ENCODE results near the gene DCAF8L2. TPM values are rescaled to one million over a fixed set of nuclear protein-coding genes. Genes with fewer than 3 reads are reported as not detected.

DCAF8L2 gene
- total RNA-seq, 2 donors from 2014 or later = not detected

DNA sequence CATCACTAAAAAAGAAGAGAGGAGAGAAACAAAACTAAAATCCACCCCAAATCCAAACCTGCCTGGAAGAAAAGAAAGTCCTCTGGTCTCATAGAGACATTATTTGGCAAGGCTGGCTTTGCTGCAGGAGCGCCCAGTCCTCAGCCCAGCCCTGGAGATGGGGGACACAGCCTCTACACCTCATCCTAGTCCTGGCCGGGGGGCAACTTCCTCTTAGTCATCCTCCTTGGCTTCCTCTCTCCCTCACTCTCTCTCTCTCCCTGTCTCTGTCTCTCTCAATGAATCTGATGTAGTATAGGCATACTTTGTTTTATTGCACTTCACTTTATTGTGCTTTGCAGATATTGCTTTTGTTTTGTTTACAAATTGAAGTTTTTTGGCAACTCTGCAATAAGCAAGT, 161.8 kb downstream of the DCAF8L2 start:
- H3K4me1 ChIP-seq (ENCODE audit: control insufficient read depth in 1 of 2, low read depth in 2 of 2) = no peaks in the 10 kb centered on the region
- no peaks in the 10 kb centered on the region for H3K9me3 ChIP-seq
- no peak overlapping the region for H3K4me3 ChIP-seq
- TF ChIP-seq, protein P1, sequence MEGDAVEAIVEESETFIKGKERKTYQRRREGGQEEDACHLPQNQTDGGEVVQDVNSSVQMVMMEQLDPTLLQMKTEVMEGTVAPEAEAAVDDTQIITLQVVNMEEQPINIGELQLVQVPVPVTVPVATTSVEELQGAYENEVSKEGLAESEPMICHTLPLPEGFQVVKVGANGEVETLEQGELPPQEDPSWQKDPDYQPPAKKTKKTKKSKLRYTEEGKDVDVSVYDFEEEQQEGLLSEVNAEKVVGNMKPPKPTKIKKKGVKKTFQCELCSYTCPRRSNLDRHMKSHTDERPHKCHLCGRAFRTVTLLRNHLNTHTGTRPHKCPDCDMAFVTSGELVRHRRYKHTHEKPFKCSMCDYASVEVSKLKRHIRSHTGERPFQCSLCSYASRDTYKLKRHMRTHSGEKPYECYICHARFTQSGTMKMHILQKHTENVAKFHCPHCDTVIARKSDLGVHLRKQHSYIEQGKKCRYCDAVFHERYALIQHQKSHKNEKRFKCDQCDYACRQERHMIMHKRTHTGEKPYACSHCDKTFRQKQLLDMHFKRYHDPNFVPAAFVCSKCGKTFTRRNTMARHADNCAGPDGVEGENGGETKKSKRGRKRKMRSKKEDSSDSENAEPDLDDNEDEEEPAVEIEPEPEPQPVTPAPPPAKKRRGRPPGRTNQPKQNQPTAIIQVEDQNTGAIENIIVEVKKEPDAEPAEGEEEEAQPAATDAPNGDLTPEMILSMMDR (IDR thresholded peaks at IDR 0.05) = no peak
- H3K36me3 ChIP-seq = no peaks in the 10 kb centered on the region
- no peaks in the 10 kb centered on the region for H3K27me3 ChIP-seq (replicated peaks; ENCODE audit: insufficient read depth)
- no peak for DNase-seq (ENCODE audit: low spot score)
- ATAC-seq (ENCODE audit: insufficient number of reproducible peaks, low FRiP score, low read depth) = no peak
- H3K27ac ChIP-seq = no peak overlapping the region

DNA sequence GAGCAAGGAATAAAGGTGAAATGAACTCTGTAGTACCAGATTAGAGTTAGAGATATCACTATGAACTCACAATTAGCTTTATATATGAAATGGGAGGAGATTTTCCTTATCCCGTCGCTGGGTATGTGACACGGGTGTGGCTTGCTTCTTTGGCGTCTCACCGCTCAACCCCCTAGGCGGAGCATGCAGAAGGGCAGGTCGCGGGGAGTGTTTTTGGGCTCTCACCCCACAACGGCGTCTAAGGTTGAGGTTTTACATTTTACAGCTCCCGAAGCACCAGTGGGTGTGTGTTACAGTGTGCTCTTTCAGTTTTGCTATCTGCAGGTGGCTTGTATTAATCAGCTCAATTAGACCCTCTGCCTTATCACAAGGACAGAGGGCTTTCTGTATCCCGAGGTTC, 175.6 kb downstream of the DCAF8L2 start:
- no peak for DNase-seq (ENCODE audit: low spot score)
- no peaks in the 10 kb centered on the region for H3K27me3 ChIP-seq (replicated peaks; ENCODE audit: insufficient read depth)
- no peaks in the 10 kb centered on the region for H3K9me3 ChIP-seq
- ATAC-seq (ENCODE audit: insufficient number of reproducible peaks, low FRiP score, low read depth) = no peak
- H3K36me3 ChIP-seq = no peaks in the 10 kb centered on the region
- no peak overlapping the region for H3K4me3 ChIP-seq
- TF ChIP-seq, protein P1 (IDR thresholded peaks at IDR 0.05) = no peak
- no peak overlapping the region for H3K27ac ChIP-seq
- H3K4me1 ChIP-seq (ENCODE audit: control insufficient read depth in 1 of 2, low read depth in 2 of 2) = no peaks in the 10 kb centered on the region

DNA sequence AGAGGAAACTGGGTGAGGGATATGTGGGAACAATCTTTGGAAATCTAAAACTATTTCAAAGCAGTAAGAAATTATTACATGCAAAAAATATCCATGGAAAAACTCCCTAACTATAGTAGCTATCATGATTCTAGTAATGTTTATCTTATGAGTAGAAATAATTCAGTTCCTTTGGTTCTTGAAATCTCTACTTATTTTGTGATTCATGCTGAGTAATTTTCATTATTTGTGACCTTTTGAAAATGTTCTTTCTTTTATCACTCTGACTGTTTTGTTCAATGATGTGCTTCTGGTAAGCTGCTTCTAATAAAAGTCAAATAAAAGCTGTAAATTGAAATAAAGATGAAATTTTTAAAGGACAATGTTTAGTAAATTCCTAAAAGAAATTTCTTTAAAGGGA, 177.2 kb downstream of the DCAF8L2 start:
- H3K4me3 ChIP-seq = no peak overlapping the region
- no peaks in the 10 kb centered on the region for H3K9me3 ChIP-seq
- ATAC-seq (ENCODE audit: insufficient number of reproducible peaks, low FRiP score, low read depth) (no peak), DNase-seq (ENCODE audit: low spot score) (no peak)
- no peaks in the 10 kb centered on the region for H3K36me3 ChIP-seq
- TF ChIP-seq, protein P1 (IDR thresholded peaks at IDR 0.05) = no peak
- no peaks in the 10 kb centered on the region for H3K4me1 ChIP-seq (ENCODE audit: control insufficient read depth in 1 of 2, low read depth in 2 of 2)
- H3K27ac ChIP-seq = no peak overlapping the region
- no peaks in the 10 kb centered on the region for H3K27me3 ChIP-seq (replicated peaks; ENCODE audit: insufficient read depth)

DNA sequence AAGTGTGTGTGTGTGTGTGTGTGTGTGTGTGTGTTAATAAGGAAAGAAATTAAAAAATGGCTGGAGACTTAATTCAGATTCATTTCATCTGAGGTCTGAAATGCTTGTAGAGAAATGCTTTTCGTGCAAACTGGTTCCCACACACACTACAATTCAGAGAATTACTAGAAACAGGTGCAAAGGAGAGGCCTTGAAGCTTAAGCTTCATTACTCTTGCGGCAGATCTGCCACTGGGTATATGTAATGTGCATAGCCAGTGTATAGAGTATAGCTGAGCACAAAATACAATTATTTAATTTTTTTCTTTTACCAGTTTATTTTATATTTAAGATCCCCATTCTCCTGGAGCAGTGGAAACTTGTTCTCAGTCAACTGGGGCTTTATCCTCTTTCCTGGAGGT, 185.8 kb downstream of the DCAF8L2 start:
- no peaks in the 10 kb centered on the region for H3K4me1 ChIP-seq (ENCODE audit: control insufficient read depth in 1 of 2, low read depth in 2 of 2)
- TF ChIP-seq, protein P1 (IDR thresholded peaks at IDR 0.05) = no peak
- H3K27ac ChIP-seq = no peak overlapping the region
- no peaks in the 10 kb centered on the region for H3K36me3 ChIP-seq
- no peaks in the 10 kb centered on the region for H3K27me3 ChIP-seq (replicated peaks; ENCODE audit: insufficient read depth)
- no peak for DNase-seq (ENCODE audit: low spot score)
- no peak overlapping the region for H3K4me3 ChIP-seq
- no peaks in the 10 kb centered on the region for H3K9me3 ChIP-seq
- ATAC-seq (ENCODE audit: insufficient number of reproducible peaks, low FRiP score, low read depth) = no peak

DNA sequence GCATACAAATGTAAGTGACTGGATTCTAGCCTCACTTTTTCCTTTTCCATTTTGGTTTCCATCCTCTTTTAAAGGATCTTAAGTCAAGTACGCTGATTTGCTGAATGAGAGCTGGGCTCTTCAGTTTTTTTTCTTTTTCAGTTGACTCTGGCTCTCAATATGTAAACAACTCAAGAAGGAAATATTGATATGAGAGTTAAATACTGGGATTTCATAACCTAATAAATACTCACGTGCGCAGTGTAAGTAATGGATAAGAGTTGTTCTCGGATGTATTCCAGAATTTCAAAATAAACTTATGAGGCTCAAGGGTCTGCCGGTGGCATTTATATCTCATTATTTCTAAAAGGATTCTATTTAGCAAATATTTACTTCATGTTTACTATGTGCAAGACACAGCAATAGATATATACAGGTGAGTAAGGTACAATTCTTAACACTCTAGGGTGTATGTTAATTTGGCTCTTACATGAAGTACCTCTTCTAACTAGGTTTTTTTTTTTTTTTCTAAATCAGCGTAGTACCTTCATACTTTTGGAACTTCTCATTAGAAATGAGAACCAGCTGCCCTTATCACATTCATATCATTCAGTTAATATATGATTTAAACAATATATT, 206.6 kb downstream of the DCAF8L2 start:
- Histone ChIP-seq H3K9me3 (no peaks in the 10 kb centered on the region), H3K4me3 (no peak overlapping the region), H3K4me1 (ENCODE audit: control insufficient read depth in 1 of 2, low read depth in 2 of 2) (no peaks in the 10 kb centered on the region), H3K36me3 (no peaks in the 10 kb centered on the region), H3K27ac (no peak overlapping the region), H3K27me3 (replicated peaks; ENCODE audit: insufficient read depth) (no peaks in the 10 kb centered on the region)
- TF ChIP-seq, protein P1 (IDR thresholded peaks at IDR 0.05) = no peak
- no peak for DNase-seq (ENCODE audit: low spot score)
- ATAC-seq (ENCODE audit: insufficient number of reproducible peaks, low FRiP score, low read depth) = no peak
